GM18907 (cell line): ENCODE data around the gene ICE1.

Experiments
- ATAC-seq: cut with Tn5 transposase; IDR thresholded peaks from one replicate; pipeline ENCODE4 v1.9.1; 2021; ENCODE audit warnings: mild to moderate bottlenecking, moderate library complexity; ENCODE audit not compliant: unreplicated experiment

Gene ICE1

DNA sequence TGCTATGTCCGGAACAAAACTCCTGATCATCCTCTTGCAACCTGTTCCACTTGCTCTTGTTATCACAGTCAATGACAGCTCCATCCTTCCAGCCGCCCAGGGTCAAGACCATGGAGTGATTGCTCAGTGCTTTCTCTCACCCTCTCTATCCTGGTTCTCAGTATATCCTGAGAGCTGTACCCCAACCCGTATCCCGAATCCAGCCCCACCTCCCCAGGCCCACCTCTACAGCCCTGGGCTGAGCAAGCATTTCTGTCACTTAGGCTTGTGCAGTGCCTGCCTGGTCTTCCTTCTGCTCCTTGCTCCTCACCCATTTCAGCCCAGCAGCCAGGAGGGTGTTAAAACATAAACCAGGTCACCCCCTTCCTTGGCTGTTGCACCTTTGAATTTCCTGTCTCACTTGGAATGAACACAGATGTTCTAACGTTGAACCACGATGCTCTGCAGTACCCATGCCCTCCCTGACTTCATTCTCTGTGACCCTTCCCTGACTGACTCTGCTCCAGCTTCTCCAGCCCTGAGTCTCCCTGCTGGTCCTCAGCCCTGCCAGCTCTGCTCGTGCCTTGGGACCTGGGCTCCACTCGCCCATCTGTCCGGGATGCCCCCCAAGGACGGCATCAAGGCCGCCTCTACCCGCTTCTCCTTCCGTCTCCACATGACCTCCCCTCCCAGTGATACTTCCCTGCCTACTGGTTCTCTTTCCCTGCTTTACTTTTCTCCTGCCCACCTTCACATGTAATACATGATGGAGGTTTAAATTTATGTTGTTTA, 110.0 kb downstream of the ICE1 start:
- ATAC-seq, result no peak

DNA sequence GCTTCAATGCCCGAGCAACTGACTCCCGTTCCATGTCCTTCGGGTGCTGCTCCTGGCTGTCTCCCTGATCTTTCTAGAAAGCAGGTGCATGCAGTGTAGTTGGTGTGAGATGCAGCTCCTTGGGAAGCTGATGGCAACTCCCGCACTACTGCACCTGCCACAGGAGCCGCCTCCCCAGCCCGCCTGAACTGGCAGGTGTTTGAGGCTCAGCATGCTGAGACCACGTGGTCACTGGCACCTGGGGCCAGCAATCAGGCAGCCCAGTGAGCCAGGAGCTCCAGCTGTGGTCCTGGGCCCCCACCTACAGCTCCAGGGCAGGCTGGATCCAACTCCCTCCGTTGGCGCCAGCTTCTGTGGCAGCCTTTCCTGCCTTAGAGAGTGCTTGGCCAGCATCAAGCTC, 111.5 kb downstream of the ICE1 start:
- ATAC-seq, result no peak

DNA sequence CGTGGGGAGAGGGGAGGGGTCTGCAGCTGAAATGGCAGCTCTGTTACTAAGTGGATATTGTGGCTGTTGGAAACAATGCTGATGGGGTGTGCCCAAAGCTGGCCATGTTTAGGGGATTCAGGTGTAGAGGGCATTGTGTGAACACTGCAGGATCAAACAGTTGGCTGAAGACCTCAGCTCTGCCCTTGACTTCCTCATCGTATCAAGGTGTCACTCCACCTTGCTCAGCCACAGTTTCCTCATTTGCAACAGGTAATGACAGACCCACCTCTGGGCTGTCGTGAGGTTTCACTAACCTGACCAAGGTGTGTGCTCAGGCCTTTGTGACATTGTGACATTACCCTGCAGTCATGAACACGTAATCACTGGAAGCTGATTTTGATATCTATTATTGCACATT, 111.9 kb downstream of the ICE1 start:
- no peak for ATAC-seq

DNA sequence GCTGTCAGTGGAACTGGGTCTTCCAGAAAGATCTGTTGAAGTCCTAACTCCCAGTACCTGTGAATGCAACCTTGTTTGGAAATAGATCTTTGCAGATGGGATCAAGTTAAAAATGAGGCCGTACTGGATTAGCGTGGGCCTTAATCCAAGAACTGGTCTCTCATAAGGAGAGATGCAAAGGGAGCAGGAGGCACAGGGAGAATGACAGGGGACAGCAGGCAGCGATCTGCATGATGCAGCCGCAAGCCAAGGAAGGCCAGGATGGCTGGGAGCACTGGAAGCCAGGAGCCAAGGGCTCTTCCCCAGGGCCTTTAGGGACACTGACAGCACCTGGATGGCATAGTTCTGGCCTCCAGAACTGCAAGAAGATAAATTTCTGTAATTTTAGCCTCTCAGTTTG, 114.4 kb downstream of the ICE1 start:
- ATAC-seq, result no peak

DNA sequence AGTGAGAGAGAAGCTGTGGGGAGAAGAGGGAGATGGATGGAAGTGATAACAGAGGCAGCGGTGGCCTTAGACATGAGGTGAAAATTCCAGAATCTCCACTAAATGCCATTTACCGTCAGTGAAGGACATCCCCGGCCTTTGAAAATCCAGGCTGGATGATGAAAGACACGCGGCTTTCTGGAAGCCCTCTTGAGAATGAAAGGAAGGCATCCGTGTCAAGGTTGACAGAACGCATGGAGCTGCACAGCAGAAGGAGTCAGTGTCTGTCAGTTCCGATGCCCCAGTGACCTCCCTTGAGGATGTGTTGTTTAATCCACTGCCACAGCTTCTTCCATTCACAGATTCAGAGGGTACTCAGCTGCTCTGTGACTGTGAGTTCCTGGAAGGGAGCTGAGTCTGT, 114.9 kb downstream of the ICE1 start:
- no peak for ATAC-seq

DNA sequence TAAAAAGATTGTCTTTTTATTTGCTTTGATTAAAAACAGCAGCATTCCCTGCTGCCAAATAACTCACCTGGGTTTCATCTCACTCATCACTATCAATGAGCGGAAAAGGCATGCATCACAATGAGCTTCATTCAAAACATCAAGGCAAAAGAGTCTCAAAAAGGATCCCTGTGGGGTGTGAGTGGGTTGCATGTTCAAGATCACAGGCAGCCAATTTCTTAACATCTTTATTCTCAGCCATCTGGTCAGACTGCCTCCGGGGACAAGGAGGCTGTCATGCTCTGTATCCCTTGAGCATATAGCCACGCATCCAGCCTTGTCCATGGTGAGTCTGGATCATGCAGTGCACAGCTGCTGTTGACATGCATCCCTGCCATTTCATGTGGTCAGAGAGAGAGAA, 117.1 kb downstream of the ICE1 start:
- no peak for ATAC-seq
